CD4-positive, alpha-beta T cell treated with Interleukin-6 for 4 hours (primary cell): ENCODE measurements around the gene GNGT2.

Source experiments
- DNase-seq: peaks from one replicate; pipeline ENCODE4 v3.0.0-alpha.2; 2020; ENCODE audit warnings: mixed read lengths

The GNGT2 gene

DNA sequence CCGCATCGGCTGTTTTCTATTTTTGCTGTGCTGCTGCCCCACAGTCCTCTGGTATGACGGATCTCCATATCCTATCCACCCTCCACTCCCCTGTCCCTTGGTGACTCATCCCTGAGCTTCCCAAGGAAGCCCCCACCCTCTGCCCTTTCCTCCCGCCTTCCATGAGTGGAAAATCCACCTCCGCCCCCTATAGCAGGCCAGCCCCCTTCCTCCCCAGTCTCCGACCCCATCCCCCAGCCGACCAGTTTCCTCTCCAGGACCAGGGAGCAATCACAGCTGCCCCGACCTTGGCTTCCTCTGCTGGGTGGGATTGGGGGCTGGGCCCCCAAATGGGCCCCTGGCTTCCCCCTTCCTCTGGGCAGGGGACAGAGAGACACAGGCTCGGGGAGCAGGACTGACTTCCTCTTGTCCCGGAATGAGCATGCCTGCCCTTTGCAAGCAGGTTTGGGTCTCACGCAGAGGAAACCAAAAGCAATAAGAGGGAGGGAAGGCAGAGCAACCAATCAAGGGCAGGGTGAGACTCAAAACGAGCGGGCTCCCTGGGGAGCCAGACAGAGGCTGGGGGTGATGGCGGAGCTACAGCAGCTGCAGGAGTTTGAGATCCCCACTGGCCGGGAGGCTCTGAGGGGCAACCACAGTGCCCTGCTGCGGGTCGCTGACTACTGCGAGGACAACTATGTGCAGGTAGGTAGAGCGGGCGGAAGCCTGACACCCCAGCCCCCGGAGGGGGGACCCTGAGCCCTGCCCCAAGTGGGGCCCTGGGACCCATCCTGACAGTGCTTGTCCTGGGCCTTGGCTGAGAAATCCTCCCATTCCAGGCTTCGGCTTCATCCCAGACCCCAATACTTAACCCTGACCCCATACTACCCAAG is at the start of gene GNGT2, which contains the start of gene ABI3:
Gene GNGT2, minus strand, starts transcription at position 417 of the 872 bp plus-strand sequence. CDS start 3,152 bp downstream, outside the sequence.
Gene ABI3, plus strand, starts transcription at position 550 of the 872 bp plus-strand sequence. Its CDS starts 18 bp downstream, at position 568.
- DNase-seq, result peak; percentile 78

DNA sequence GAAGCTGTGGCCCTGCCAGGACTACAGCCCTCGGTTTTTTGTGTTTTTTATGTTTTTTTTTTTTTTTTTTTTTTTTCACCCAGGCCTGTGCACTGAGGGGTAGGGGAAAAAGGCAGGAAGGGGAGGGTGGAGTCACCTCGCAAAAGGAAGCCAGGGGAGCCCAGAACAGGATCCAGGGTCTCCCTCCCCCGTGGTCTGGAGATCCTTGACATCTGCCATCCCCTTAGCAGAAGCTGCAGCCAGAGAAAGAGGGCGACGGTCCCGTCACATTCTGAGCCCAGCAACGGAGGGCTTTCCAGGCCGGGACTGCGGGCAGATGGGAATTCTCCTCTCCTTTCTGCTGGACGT is 49.3 kb upstream of the GNGT2 start:
- DNase-seq, result no peak

DNA sequence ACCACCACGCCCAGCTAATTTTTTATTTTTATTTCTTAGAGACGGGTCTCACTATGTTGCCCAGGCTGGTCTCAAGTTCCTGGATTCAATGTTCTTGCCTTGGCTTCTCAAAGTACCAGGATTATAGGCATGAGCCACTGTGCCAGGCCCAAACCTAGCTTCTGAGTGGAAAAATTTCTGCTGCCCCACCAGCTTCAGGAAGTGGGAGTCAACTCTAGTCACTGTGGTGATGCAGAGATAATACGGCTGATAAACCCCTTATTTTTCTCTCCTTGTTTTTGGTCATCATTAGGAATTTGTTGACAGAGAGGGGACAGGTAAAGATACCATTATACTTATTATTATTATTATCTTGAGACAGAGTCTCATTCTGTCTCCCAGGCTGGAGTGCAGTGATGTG is 48.0 kb upstream of the GNGT2 start:
- DNase-seq, result no peak

DNA sequence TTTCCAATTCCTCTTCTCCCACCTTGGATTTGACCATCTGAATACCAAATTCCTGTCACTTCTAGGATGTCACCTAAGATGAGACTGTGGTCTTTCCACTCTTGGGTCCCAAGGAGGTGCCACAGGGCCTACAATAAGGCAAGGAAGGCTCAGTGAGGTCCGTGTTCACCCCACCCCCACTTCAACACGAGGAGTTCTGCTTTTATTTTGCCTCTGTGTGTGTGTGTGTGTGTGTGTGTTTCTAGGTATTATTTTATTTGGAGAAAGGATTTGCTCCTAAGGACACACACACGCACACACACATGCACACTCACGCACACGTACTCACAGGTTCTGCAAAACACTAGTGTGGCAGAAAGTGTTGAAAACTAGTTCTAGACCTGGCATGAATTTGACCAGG is 44.8 kb upstream of the GNGT2 start:
- DNase-seq, result no peak

DNA sequence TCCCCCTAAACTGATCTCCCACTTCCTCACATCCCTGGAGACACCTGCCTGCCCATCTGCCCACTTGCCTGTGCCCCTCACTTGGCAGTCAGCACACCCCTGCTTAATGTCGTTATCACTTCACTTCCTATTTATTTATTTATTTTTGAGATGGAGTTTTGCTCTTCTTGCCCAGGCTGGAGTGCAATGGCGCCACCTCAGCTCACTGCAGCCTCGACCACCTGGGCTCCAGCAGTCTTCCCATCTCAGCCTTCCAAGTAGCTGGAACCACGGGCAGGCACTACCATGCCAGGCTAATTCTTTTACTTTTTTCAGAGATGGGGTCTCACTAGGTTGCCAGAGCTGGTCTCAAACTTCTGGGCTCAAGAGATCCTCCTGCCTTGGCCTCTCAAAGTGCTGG is 43.7 kb upstream of the GNGT2 start:
- no peak for DNase-seq

DNA sequence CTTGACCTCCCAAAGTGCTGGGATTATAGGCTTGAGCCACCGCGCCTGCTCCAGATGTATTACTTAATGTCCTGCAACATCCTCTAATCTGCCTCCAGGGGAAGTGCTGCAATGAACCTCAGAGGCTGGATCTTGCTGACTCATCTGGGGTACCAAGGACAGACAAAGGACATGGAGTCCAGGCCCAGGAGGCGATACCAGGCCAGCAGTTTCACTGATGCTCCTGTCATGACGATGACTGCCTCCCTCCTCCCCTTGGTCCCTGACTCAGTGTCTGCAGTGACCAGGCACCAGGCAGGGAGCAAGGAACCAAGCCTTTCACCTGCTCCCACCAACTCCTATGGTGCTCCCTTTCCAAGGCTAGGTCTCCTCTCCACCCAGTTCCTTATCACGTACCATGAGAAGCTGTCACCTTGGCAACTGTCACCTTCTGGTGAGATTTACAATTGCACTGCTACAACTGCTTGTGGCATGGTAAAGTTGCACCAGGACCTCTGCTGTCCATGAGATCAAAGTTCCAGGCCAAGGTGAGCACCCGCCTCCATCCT is 41.8 kb upstream of the GNGT2 start:
- no peak for DNase-seq

DNA sequence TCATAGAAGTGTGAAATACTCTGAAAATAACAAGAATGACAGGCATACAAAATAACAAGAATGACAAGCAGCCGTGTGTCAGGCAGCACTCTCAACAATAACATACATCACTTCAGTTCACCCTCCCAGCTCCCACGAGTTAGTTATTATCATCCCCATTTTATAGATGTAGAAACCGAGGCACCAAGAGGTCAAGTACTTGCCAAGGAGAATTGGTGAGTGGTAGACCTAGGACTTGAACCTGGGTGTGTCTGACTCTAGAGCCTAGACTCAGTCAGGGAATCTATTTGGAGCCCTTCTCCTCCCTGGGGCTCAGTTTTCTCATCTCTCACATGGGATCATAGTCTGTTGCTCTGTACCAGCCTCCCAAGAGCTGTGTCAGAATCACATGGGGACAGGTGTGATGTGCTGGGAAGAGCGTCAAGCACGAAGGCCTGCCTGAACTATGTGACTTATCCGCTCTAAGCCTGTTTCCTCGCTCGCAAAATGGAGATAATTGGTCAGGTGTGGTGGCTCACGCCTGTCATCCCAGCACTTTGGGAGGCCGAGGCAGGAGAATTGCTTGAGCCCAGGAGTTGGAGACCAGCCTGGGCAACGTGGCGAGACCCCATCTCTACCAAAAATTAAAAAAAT is 39.6 kb upstream of the GNGT2 start:
- no peak for DNase-seq

DNA sequence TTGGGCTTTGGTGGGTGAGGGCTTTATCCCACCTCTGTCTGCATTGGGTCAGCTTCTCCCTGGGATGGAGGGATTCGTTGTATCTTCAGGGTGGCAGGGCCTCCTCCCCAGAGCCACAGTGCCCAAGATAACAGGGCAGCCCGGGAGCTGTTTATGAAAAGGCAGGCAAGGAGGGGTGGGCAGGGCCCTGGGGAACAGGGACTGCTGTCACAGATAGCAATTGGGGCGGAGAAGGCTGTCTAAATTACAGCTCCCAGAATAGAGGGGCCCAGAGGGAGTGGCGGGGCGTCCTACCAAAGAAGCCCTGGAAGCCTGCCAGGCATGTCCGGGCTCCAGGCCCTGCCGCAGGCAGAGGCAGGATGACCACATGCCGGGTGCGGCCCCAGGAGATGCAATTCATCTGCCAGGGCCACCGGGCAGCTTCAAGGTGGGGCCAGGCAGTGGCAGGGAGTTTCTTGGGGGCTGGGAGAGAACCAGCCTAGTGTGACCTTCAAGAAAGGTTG is 39.0 kb upstream of the GNGT2 start:
- no peak for DNase-seq

DNA sequence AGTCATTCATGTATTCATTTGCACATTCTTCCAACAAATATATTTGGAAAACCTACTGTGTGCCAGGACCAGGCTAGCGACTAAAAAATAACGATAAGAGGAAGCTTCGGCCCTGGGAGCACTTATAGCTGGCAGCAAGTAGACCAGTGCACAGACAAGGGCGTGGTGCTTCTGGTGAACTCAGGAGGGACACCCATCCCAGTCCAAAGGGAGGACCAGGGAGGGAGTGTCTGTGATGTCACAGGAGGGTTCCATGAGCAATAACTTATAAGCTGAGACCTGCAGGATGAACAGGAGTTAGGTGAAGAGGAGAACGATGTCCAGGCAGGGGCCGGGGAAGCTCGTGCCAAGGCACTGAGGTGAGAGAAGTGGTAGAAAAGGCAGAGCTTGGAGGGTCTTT is 37.6 kb upstream of the GNGT2 start:
- no peak for DNase-seq

DNA sequence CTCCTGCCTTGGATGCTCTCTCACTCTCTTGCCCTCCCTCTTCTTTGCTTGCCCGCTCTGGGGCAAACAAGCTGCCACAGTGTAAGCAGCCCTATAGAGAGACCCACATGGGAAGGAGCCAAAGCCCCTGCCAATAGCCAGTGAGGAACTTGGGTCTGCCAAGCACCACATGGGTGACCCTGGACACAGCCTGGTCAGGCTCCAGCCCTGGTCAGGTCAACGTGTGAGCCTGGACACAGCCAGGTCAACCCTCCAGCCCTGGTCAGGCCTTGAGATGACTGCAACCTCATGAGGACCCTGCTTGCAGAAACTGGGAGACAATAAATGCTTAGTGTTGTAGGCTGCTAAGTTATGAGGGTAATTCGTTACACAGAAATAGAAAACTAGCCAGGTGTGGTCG is 34.5 kb upstream of the GNGT2 start:
- DNase-seq, result no peak

DNA sequence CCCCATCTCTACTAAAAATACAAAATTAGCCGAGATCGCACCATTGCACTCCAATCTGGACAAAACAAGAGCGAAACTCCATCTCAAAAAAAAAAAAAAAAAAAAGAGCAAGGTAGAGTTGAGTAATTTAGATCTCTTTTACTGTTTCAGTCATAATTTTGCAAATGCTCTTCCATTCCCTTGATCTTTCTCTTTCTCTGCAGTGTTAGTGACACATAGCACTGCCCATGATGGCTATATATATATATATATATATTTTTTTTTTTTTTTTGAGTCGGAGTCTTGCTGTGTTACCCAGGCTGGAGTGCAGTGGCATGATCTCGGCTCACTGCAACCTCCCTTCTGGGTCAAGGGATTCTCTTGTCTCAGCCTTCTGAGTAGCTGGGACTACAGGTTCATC is 32.4 kb upstream of the GNGT2 start:
- DNase-seq, result no peak

DNA sequence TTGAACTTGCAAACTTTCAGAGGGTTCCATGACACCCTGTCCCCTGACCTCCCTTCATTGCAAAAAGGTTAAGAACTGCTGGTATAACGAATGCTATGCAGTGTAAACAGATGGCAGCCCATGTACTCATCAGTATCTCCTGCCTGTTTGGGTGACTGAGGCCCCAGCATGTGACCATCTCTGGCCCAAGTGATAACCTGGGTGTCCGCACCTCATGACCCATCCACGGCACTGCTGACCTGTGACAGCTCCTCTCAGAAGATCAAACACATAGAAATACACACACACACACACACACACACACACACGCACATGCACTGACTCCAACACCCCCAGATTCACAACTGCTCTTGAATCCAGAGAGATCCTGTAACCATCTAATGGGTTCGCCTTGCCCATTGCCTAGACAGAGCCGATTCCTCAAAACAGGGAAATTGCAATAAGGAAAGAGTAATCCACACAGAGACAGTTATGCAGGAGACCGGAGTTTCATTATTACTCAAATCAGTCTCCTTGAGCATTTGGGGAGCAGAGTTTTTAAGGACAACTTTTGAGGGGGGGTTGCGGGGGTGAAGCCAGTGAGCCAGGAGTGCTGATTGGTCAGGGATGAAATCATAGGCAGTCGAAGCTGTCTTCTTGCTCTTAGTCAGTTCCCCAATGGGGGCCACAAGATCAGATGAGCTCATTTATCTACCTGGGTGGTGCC is 31.5 kb upstream of the GNGT2 start:
- DNase-seq, result no peak

DNA sequence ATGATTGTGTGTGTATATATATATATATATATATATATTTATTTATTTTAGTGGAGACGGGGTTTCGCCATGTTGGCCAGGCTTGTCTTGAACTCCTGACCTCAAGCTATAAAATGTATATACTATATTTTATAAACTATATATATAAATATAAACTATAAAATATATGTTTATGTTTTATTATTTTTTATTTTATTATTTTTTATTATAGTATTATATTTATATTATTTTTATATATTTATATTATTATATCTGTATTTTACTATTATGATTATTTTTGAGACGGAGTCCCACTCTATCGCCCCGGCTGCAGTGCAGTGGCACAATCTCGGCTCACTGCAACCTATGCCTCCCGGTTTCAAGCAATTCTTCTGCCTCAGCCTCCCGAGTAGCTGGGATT is 30.7 kb upstream of the GNGT2 start:
- DNase-seq, result no peak

DNA sequence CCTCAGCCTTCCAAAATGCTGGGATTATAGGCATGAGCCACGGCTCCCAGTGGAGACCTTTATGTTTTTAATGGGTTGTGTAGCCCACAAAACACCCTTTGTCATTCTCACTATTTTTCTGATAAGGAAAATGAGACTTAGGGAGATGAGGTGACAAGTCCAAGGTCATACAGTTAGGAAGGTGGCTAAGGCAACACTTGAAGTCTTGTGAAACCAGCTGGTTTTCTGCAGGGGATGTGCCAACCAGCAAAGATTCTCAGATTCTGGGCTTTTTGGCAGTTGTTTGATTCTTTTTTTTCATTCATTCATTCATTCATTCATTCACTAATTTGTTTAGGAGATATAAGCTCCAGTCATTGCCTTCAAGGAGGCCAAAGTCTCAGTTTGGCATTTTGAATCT is 30.2 kb upstream of the GNGT2 start:
- no peak for DNase-seq

DNA sequence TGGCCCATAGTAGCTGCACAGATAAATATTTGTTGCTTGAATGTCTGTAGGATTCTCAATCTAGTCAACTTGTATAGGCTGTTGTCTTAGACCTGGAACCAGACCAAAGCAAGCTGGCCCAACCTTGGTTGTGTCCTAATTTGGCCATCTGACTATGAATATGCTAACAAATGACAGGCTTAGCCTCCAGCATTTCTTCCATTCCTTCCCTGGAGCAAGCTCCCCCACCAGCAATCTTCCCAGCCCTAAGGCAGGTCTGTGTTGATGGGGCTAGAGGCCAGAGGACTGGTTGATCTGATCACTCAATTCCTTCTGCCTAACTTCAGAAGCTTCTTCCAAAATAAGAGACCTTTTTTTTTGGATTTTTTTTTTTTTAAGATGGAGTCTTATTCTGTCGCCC is 29.6 kb upstream of the GNGT2 start:
- no peak for DNase-seq

DNA sequence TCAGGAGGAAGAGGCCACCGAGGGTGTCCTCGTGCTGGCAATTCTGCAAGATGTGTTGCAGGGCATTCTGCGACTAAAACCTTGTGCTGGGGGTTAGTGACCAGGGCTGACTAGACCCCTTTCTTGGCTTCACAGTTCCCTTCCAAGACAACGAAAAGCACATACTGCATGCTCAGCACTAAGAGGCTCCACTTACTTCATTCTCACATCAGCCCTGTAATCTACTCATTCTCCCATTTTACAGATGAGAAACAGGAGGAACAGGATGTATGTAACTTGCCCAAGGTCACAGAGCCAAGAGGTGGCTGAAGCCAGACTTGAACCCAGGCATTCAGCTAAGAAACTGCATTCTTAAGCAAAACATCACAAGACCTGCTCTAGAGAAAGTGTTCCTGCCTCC is 25.5 kb upstream of the GNGT2 start:
- DNase-seq, result no peak

DNA sequence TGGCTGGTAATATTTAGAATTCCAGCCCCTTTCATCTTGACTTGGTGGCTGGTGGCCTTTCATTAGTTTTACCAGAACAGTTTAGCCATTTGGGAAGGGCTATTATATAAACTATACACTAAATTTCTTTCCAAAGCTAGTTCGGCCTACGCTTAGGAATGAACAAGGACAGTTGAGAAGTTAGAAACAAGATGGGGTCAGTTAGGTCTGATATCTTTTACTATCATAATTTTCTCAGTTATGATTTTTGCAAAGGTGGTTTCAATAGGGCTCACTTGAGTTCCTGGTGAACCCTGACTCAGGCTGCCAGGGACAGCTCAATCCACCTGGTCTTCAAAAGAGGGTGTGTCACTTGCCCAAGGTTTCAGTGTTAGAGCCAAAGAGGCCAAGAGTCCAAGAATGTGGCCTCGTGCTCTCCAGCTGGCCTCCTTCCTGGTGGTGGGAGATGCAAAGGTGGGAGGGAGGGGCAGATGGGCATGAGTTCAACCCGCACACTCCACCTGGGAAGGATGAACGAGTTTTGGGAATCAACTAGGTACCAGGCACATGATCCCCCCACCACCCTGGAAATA is 24.2 kb upstream of the GNGT2 start:
- DNase-seq, result no peak

DNA sequence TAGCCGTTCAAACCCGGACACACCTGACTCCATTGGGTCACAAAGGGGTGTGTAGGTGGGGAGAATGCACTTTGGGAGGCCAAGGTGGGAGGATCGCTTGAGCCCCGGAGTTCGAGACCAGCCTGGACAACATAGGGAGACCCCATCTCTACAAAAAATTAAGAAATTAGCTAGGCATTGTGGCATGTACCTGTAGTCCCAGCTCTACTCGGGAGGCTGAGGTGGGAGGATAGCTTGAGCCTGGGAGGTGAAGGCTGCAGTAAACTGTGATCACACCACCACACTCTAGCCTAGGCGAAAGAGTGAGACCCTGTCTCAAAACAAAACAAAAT is 21.2 kb upstream of the GNGT2 start:
- no peak for DNase-seq

DNA sequence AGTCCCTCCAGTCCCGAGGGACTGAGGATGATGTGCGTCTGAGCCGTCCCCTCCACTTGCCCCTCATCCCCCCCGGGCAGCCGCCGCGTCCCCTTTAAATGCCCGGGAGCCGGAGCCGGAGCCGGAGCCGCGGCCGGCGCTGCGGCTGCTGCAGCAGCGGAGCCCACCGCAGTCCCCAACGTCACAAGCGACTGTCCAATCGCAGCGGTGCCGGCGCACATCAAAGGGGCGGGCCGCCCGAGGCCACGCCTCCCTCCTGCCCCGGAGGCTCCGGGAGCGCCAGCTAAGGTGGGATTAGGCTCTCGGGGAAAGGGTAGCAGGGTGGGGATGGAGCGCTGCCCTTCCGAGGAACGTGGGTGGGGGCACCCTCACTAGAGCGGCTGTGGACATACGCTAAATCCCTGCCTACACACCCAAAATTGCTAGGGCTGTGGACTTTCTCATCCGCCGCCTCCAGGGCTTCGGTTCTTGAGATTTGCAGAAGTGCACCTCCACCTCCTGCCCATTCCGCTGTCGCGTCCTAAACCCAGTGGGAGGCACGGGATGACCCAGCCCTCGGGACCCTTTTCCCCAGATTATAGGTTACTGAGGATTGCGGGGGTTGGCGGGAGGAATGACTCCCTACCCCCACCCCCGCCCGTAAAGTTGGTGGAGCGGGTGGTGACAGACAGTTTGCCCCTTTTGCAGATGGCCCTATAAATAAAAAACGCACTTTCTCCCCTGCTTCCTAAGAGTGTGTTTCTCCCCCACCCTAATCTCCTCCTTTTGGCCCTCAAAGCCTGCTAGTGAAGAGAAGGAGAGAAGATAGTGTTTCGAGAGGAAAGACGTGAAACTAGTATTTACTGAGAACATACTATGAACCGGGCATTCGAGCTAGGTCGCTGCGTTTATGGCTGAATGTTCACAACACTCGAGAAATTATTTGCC is 20.5 kb upstream of the GNGT2 start, which contains the start of gene PHOSPHO1:
Gene PHOSPHO1, minus strand, starts transcription at position 152 of the 927 bp plus-strand sequence. CDS start 4,096 bp downstream, outside the sequence.
- DNase-seq, result peak; percentile 89

DNA sequence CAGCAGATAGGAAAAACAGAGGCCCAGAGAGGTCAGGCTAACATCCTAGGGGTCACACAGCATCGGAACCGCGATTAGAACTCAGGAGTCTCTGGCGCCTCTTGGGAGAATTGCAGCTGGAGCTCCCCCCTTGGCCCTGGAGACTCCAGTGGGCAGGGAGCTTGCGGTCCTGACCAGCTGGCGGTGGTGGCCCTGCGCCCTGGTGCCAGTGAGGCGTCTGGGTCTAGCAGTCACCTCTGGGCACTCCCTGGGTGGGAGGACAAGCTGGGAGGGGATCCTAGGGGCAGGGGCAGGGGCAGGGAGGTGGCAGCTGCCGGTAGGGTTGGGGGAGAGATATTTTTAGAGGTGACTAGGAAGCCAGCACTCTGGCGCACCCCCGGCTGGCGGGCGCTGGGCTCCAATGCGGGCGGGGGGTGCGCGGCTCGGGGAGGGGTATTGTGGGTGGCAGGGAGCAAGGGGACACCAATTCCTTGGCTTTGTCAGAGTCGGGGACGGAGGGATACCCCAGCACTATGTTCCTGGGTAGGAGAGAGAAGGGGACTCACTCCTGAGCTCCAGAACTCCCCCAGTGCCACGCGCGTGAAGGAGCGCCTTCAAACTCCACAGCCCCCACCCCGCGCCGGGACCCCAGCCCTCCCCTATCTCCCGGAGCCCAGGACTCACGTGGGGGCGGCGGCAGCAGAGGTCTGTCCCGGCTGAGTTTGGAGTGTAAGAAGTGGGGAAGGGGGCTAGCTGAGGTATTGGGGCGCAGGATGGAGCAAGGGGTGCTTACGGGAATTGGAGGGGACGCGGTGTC is 19.6 kb upstream of the GNGT2 start:
- DNase-seq, result no peak
